ENCODE results near the gene SUGCT.

- TF ChIP-seq CTCF (IDR thresholded peaks at IDR 0.05; ENCODE audit: low read length): no peak
- TF ChIP-seq EZH2 (optimal IDR thresholded peaks at IDR 0.05; ENCODE audit: low read depth, low read length): no peak
Observed at GRCh38 chr7:40474790-40475680, 340.2 kb downstream of the SUGCT start.
